Adrenal gland (tissue), 12 donors: Measurements from ENCODE around the gene MARK1. TPM values are rescaled to one million over a fixed set of nuclear protein-coding genes. Genes with fewer than 3 reads are reported as not detected.

Source experiments
- DNase-seq, 7 donors: peaks; one replicate each; pipeline ENCODE4 v3.0.0-alpha.2; 2019 to 2020
- H3K27ac ChIP-seq, 5 donors: fragments of 200-600 bp; sonication (generic) in 4 of 5; 1 replicate in 3 of 5; 2 replicates in 2 of 5; pipeline versions ENCODE4 v1.5.1 to v1.8.0; 2016 to 2020; ENCODE audit warnings: mild to moderate bottlenecking in 1 of 5
- H3K27me3 ChIP-seq: fragments of 200-600 bp; 2 replicates; pipeline ENCODE4 v1.8.0; 2021
- H3K36me3 ChIP-seq, 2 donors: fragments of 200-600 bp; replicated peaks in 1 of 2; 1 replicate in 1 of 2; 2 replicates in 1 of 2; pipeline versions ENCODE4 v1.5.1 to v1.8.0; 2018 to 2022
- H3K4me1 ChIP-seq, 2 donors: fragments of 200-600 bp; replicated peaks in 1 of 2; 1 replicate in 1 of 2; 2 replicates in 1 of 2; pipeline versions ENCODE4 v1.5.1 to v1.8.0; 2018 to 2021
- H3K4me3 ChIP-seq, 4 donors: fragments of 200-600 bp; sonication (generic) in 3 of 4; one replicate each; pipeline ENCODE4 v1.5.1; 2016 to 2018
- H3K9me3 ChIP-seq, 3 donors: fragments of 200-600 bp; sonication (generic) in 1 of 3; replicated peaks in 1 of 3; 1 replicate in 2 of 3; 2 replicates in 1 of 3; pipeline versions ENCODE4 v1.5.1 to v1.8.0; 2016 to 2021
- CTCF ChIP-seq, 6 experiments: fragments of 450-650 bp in 4 of 6; fragments of 200-600 bp in 2 of 6; sonication (generic) in 1 of 6; IDR thresholded peaks; 1 replicate in 5 of 6; 2 replicates in 1 of 6; pipeline versions ENCODE4 v1.5.1 to v1.8.0; 2016 to 2021; ENCODE audit warnings: antibody characterized with exemption in 6 of 6, mild to moderate bottlenecking in 2 of 6, moderate library complexity in 1 of 6
- POLR2A ChIP-seq, 2 donors: fragments of 450-650 bp; IDR thresholded peaks; one replicate each; pipeline ENCODE4 v1.6.1; 2017; ENCODE audit warnings: antibody characterized with exemption in 2 of 2, mild to moderate bottlenecking in 2 of 2, moderate library complexity in 1 of 2
- WGBS, 4 donors: extraction: QIAGEN DNeasy Blood & Tissue Kit in 2 of 4; methylation state at CpG; one replicate each; pipeline versions ENCODE4 v1.1.5 to v1.1.7; 2013 to 2017; 5-methylcytosine and 5-hydroxymethylcytosine counted together
- intact Hi-C, 2 donors: fragments of 100-400 bp; cut with DNase I; formaldehyde crosslinking; loops; one replicate each; pipeline versions ENCODE4 v1.14.1 to v1.15.0; 2022 to 2023
- polyA plus RNA-seq, 3 donors: library from polyadenylated mRNA; stranded (reverse); fragments of 200-250 nt in 2 of 3; fragments of 350-450 nt in 1 of 3; fragmentation: Illumina TruSeq in 1 of 3; extraction: RNeasy Lipid Tissue Mini Kit (QIAGEN cat#74804) in 1 of 3; gene quantifications; one replicate each; pipeline ENCODE4 v1.2.3, GENCODE V29; 2013 to 2014
- total RNA-seq, 9 donors: library from RNA; depleted of rRNA in 4 of 9; stranded (reverse); fragments of >200 nt in 4 of 9; fragments of 120-200 nt in 1 of 9; fragmentation: NEBNext Ultra II Directional in 1 of 9; extraction: Animal tissue kit (Norgen Biotek cat#: 25700) in 1 of 9; gene quantifications; one replicate each; pipeline versions ENCODE4 v1.1.0 to v1.2.4, GENCODE V29; 2013 to 2023
- donor health status: healthy with polysubstance abuse.
- donor health status: Bipolar disorder and iron deficiency.
- donor health status: DM: yes; HTN: yes; CAD: no.
- donor health status: DM: no; HTN: no; CAD: no.
- donor health status: DM: no; HTN: no; CAD: no.
- donor health status: DM: yes; HTN: yes; CAD: no.

MARK1 gene
- total and polyA plus RNA-seq, 12 donors = 1.7 to 9.1 (median 3.9) TPM

GRCh38 chr1:220566869-220567268 lies 38.9 kb downstream of the MARK1 start:
- H3K27me3 ChIP-seq = no peaks in the 10 kb centered on the region
- H3K36me3 ChIP-seq = no peaks in the 10 kb centered on the region
- no peak for DNase-seq
- H3K4me3 ChIP-seq = no peak overlapping the region
- intact Hi-C loops = no loop called here
- no peak for TF ChIP-seq CTCF (IDR thresholded peaks at IDR 0.05)
- no peak for TF ChIP-seq POLR2A (IDR thresholded peaks at IDR 0.05)
- peaks cover 0 to 6% (median 0%) of the 10 kb centered on the region in 3 donors for H3K9me3 ChIP-seq
- 90 to 97% (median 92%) methylated on average over 1 of the region's 1 CpG for WGBS, 4 donors
- no peak overlapping the region for H3K27ac ChIP-seq
- H3K4me1 ChIP-seq = peaks cover 0 to 6% of the 10 kb centered on the region in 2 donors

- no peak for DNase-seq
- Histone ChIP-seq H3K9me3 (peaks cover 0 to 11% (median 6%) of the 10 kb centered on the region in 3 donors), H3K4me1 (no peaks in the 10 kb centered on the region), H3K36me3 (no peaks in the 10 kb centered on the region), H3K27me3 (no peaks in the 10 kb centered on the region), H3K4me3 (no peak overlapping the region), H3K27ac (no peak overlapping the region)
- TF ChIP-seq CTCF (IDR thresholded peaks at IDR 0.05) = no peak
- no peak for TF ChIP-seq POLR2A (IDR thresholded peaks at IDR 0.05)
- 88 to 92% (median 90%) methylated on average over 5 of the region's 5 CpGs for whole genome bisulfite sequencing, 4 donors
- intact Hi-C loops = no loop called here
Measured at GRCh38 chr1:220572416-220572815, 44.5 kb downstream of the MARK1 start.

GRCh38 chr1:220573836-220574235 lies 45.9 kb downstream of the MARK1 start:
- no peak for DNase-seq
- intact Hi-C loops = no loop called here
- H3K27me3 ChIP-seq = no peaks in the 10 kb centered on the region
- no peaks in the 10 kb centered on the region for H3K4me1 ChIP-seq
- no peak overlapping the region for H3K27ac ChIP-seq
- TF ChIP-seq CTCF (IDR thresholded peaks at IDR 0.05) (no peak), POLR2A (IDR thresholded peaks at IDR 0.05) (no peak)
- H3K36me3 ChIP-seq = no peaks in the 10 kb centered on the region
- peaks cover 0 to 11% (median 6%) of the 10 kb centered on the region in 3 donors for H3K9me3 ChIP-seq
- H3K4me3 ChIP-seq = no peak overlapping the region

- no peak overlapping the region for H3K4me3 ChIP-seq
- H3K27me3 ChIP-seq = no peaks in the 10 kb centered on the region
- H3K27ac ChIP-seq = no peak overlapping the region
- no peaks in the 10 kb centered on the region for H3K36me3 ChIP-seq
- TF ChIP-seq CTCF (IDR thresholded peaks at IDR 0.05) (no peak), POLR2A (IDR thresholded peaks at IDR 0.05) (no peak)
- intact Hi-C loops = no loop called here
- DNase-seq = no peak
- peaks cover 0 to 11% (median 0%) of the 10 kb centered on the region in 3 donors for H3K9me3 ChIP-seq
- 89 to 95% (median 93%) methylated on average over 6 of the region's 6 CpGs for WGBS, 4 donors
- H3K4me1 ChIP-seq = no peaks in the 10 kb centered on the region
Measured at GRCh38 chr1:220575718-220576497, 48.0 kb downstream of the MARK1 start.
